ENCODE measurements around the gene FOXN3.
"Not testable (repeated sequence)": the region's sequence is repeated elsewhere in the genome, so short reads cannot be mapped to it uniquely, and the experiment has no call there.

The FOXN3 gene

GRCh38 chr14:89123215-89123614 is 293.8 kb downstream of the FOXN3 start:
- DNase-seq (ENCODE audit: extremely low read depth, low read depth), result no peak
- TF ChIP-seq CTCF (IDR thresholded peaks at IDR 0.05; ENCODE audit: low read depth, low read length), result no peak

GRCh38 chr14:89121968-89122620 is 294.9 kb downstream of the FOXN3 start:
- DNase-seq (ENCODE audit: extremely low read depth, low read depth), result no peak
- TF ChIP-seq CTCF (IDR thresholded peaks at IDR 0.05; ENCODE audit: low read depth, low read length), result no peak

- no peak for TF ChIP-seq CTCF (IDR thresholded peaks at IDR 0.05; ENCODE audit: low read depth, low read length)
- no peak for DNase-seq (ENCODE audit: extremely low read depth, low read depth)
Observed at GRCh38 chr14:89117012-89117411, 300.0 kb downstream of the FOXN3 start.

- DNase-seq (ENCODE audit: extremely low read depth, low read depth), result no peak
- TF ChIP-seq CTCF (IDR thresholded peaks at IDR 0.05; ENCODE audit: low read depth, low read length), result no peak
Observed at GRCh38 chr14:89114109-89114508, 302.9 kb downstream of the FOXN3 start.

DNA sequence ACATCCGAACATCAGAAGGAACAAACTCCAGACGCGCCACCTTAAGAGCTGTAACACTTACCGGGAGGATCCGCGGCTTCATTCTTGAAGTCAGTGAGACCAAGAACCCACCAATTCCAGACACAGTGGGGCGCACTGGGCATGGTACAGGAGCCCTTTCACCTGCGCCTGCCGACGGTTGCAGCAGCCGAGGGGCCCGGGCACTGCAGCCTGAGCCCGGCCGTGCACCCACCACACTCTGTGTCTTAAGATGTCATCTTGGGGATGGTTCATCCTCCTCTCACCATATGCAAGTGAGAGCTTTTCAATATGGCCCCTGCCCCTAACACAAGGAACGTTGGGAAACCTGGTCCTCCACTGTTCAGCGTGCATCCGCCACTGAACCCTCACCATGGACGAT is 304.3 kb downstream of the FOXN3 start:
- TF ChIP-seq CTCF (IDR thresholded peaks at IDR 0.05; ENCODE audit: low read depth, low read length), result no peak
- DNase-seq (ENCODE audit: extremely low read depth, low read depth), result no peak

DNA sequence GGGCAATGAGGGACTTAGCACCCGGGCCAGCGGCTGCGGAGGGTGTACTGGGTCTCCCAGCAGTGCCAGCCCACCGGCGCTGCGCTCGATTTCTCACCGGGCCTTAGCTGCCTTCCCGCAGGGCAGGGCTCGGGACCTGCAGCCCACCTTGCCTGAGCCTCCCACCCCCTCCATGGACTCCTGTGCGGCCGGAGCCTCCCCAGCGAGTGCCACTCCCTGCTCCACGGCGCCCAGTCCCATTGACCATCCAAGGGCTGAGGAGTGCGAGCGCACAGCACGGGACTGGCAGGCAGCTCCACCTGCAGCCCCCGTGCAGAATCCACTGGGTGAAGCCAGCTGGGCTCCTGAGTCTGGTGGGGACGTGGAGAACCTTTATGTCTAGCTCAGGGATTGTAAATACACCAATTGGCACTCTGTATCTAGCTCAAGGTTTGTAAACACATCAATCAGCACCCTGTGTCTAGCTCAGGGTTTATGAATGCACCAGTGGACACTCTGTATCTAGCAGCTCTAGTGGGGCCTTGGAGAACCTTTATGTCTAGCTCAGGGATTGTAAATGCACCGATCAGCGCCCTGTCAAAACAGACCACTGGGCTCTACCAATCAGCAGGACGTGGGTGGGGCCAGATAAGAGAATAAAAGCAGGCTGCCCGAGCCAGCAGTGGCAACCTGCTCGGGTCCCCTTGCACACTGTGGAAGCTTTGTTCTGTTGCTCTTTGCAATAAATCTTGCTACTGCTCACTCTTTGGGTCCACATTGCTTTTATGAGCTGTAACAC is 305.1 kb downstream of the FOXN3 start:
- not testable (repeated sequence) for DNase-seq (ENCODE audit: extremely low read depth, low read depth)

- not testable (repeated sequence) for DNase-seq (ENCODE audit: extremely low read depth, low read depth)
Observed at GRCh38 chr14:89111232-89111631, 305.8 kb downstream of the FOXN3 start.

DNA sequence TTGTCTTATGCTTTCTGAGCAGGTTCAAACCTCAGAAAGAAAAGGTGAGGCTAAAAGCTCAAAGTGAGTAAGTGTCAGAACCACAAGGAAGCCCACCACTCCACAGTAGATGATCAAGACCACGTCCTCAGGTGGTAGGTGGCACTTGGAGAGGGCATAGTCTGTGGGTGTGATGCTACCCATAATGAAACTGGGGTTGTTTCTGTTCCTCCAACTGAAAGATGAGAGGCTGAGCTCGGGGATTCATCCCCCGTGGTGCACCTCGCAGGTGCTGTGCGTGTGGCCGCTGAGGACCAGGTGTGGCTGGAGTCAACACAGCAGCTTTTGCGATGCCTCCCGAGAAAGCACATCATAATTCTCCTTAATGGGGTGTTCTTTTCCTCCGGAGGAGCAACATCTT is 306.9 kb downstream of the FOXN3 start:
- DNase-seq (ENCODE audit: extremely low read depth, low read depth), result no peak
- TF ChIP-seq CTCF (IDR thresholded peaks at IDR 0.05; ENCODE audit: low read depth, low read length), result no peak
